Naive thymus-derived CD8-positive, alpha-beta T cell (primary cell): Measurements from ENCODE around the gene GATB. TPM values are rescaled to one million over a fixed set of nuclear protein-coding genes. Genes with fewer than 3 reads are reported as not detected.

ENCODE experiments used
- ATAC-seq, 2 donors: fragments of 150-1000 bp; cut with Tn5 transposase in 1 of 2; sonication (Bioruptor Pico), chemical (Tn5 transposase) in 1 of 2; 1 replicate in 1 of 2; 2 replicates in 1 of 2; pipeline ENCODE4 v1.10.0; 2021; ENCODE audit warnings: mild to moderate bottlenecking in 2 of 2, moderate library complexity in 2 of 2
- POLR2A ChIA-PET: fragments of 350-600 bp; sonication (Branson Sonifier 250); formaldehyde crosslinking; loops from one replicate; lab custom pipeline; 2021; ENCODE audit warnings: antibody characterized with exemption; lab: Charles Lee
- DNase-seq, 10 donors: peaks; one replicate each; pipeline versions ENCODE4 v3.0.0 to v3.0.0-alpha.2; 2020 to 2022
- H3K27ac Mint-ChIP-seq, 10 donors: one replicate each; pipeline ENCODE4 v1.8.0; 2020 to 2022; ENCODE audit warnings: mild to moderate bottlenecking in 10 of 10, mixed read lengths in 10 of 10, moderate library complexity in 4 of 10, inconsistent platforms in 1 of 10
- H3K27me3 Mint-ChIP-seq, 5 donors: one replicate each; pipeline ENCODE4 v1.8.0; 2021 to 2022; ENCODE audit warnings: mixed read lengths in 5 of 5
- H3K36me3 Mint-ChIP-seq, 3 donors: one replicate each; pipeline ENCODE4 v1.8.0; 2020 to 2022; ENCODE audit warnings: mixed read lengths in 3 of 3, mild to moderate bottlenecking in 2 of 3, inconsistent platforms in 1 of 3
- H3K4me1 Mint-ChIP-seq, 4 donors: one replicate each; pipeline ENCODE4 v1.8.0; 2021 to 2022; ENCODE audit warnings: mixed read lengths in 4 of 4
- H3K4me3 Mint-ChIP-seq, 10 donors: one replicate each; pipeline ENCODE4 v1.8.0; 2020 to 2022; ENCODE audit warnings: mild to moderate bottlenecking in 10 of 10, mixed read lengths in 10 of 10, moderate library complexity in 6 of 10, inconsistent platforms in 1 of 10
- H3K9me3 Mint-ChIP-seq, 9 donors: one replicate each; pipeline ENCODE4 v1.8.0; 2020 to 2022; ENCODE audit warnings: mixed read lengths in 9 of 9, mild to moderate bottlenecking in 3 of 9, inconsistent platforms in 1 of 9, moderate library complexity in 1 of 9
- polyA plus RNA-seq, 3 donors: library from polyadenylated mRNA; unstranded; fragments of 300-500 nt; fragmentation: Illumina TruSeq; gene quantifications; one replicate each; pipeline ENCODE4 v1.2.3, GENCODE V29; 2021
- total RNA-seq, 8 experiments: library from RNA in 2 of 8; stranded (reverse) in 2 of 8; gene quantifications; one replicate each; pipeline ENCODE4 v1.2.3 and lab custom pipeline; 2021 to 2026

GATB gene
- total and polyA plus RNA-seq, 5 experiments from 2014 or later = 8.9 to 16.3 (median 13.5) TPM

DNA sequence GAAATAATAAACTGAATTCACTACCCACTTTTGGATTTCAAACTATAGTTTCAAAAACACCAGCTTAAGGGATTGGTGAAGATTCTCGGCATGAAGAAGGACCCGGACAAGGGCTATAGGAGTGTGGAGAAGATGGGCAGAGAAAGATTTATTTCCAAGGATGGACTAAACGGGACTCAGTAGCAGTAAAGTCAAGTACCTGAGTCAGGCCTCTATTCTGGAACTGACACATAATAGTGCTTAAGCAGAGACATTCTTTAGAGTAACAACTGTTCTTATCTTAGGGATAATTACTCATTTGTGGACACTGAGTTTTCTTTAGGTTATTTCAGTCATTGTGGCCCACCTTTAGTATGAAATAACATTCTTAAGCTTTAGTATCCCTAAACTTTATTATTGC is 134.6 kb downstream of the GATB start:
- H3K9me3 Mint-ChIP-seq = no peaks in the 10 kb centered on the region
- H3K36me3 Mint-ChIP-seq = peaks cover 2 to 7% (median 5%) of the 10 kb centered on the region in 3 donors
- POLR2A ChIA-PET = no interaction called here
- no peak overlapping the region for H3K4me3 Mint-ChIP-seq
- no peak overlapping the region for H3K27ac Mint-ChIP-seq
- peaks cover 10 to 48% (median 24%) of the 10 kb centered on the region in 5 donors for H3K27me3 Mint-ChIP-seq
- DNase-seq = no peak
- no peak for ATAC-seq
- no peaks in the 10 kb centered on the region for H3K4me1 Mint-ChIP-seq

DNA sequence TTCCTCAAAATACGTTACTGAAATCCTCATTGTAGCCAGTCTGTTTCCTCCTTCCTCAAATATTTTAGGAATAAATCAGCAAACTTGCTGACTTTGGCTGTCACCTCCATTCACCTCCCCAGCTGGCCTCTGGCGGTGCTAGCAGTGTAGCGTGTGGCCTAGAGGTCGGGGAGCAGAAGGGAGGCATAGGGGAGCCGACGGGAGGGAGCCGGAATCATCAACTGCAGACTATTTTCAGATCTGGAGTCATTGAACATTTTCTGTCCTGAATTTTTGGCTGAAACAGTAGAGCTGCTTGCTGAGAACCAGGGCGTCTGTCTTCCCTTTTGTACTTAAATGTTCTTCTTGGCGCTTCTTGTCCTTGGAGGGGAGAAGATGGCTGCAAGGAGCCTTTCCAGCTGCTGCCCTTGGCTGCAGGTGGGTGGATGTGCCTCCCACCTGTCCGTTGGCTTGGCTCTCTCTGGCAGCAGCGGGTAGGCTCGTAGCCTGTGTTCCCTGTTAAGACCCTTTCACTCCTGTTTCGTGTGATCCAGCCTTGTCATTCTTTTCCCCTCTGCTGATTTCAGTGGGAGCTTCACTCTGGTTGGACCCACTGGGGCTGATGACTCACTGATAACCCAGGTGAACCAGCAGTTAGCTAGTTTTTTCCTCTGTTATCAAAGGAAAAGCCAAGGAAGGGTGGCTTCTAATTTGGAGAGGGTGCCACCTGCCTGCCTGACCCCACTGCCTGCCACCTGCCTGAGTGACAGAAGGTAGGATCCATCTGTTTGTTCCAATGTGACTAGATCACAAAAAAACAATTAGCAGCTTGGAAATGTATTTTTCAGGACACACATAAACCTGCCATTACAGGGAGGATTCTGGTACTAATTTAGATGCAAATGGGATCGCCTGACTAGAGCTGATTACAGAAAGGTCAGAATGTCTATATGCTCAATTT is 135.9 kb downstream of the GATB start:
- no peak overlapping the region for H3K4me3 Mint-ChIP-seq
- no peak for ATAC-seq
- peaks cover 10 to 45% (median 19%) of the 10 kb centered on the region in 5 donors for H3K27me3 Mint-ChIP-seq
- no peaks in the 10 kb centered on the region for H3K9me3 Mint-ChIP-seq
- peaks cover 0 to 7% (median 5%) of the 10 kb centered on the region in 3 donors for H3K36me3 Mint-ChIP-seq
- H3K4me1 Mint-ChIP-seq = no peaks in the 10 kb centered on the region
- POLR2A ChIA-PET = no interaction called here
- no peak overlapping the region for H3K27ac Mint-ChIP-seq
- no peak for DNase-seq
